Kidney glomerular epithelial cell (primary cell): Measurements from ENCODE around the gene CEP70.
"Not testable (repeated sequence)": the region's sequence is repeated elsewhere in the genome, so short reads cannot be mapped to it uniquely, and the experiment has no call there.

ENCODE experiments used
- DNase-seq: peaks from one replicate; lab custom pipeline; 2025; lab: John Stamatoyannopoulos, UW

The CEP70 gene

DNA sequence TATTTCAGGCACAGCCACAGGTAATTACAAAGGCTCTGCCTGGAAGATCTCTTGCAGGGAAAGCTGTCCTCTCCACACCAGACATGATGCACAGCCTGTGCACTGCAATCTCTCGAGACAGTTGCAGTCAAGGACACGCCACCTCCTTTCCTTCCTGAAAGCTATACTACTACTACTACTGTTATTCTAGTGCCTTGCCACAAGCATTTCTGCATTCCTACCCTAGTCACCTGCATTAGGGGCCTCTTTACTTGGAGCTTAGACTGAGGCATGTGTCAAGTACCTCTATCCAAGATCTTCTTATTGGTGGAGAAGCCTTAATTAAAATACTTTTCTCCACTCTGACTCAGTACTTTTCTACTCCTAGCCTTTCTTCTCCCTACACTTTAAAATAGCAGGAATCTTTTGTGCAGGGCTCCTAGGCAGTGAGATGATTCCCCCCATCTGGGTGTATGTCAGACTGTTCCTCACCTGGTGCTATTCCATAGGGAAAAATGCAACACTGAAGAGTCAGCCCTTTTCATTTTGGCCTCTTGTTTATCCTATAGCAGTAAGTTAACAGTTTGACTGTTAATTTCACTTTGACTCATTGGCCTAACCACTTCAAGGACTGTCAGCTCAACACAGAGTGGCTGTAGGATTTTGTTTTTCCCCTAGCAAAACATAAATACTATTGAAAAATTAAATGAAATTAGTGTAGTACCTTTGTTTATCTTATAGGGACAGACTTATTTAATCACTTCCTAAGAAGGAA is 80.8 kb downstream of the CEP70 start:
- no peak for DNase-seq

GRCh38 chr3:138511945-138512344 is 82.1 kb downstream of the CEP70 start:
- DNase-seq, result no peak

- DNase-seq, result no peak
Measured at GRCh38 chr3:138509586-138509985, 84.5 kb downstream of the CEP70 start.

DNA sequence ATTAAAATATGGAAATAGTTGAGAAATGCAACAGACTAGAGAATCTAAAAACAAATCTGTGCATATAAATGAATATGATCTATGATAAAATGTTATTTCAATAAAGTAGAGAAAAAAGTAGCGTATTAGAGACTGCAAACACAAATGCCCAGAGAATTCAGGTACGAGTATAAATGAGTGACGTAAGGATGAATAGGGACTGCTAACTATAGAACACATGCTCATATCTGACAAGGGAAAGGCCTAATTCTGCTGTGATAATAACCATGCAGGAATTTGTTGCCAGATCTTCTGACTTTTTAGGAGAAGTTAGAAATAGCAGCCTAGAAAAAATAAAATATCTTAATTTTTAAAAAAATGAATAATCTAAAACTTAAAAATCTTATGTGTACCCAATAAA is 86.5 kb downstream of the CEP70 start:
- DNase-seq, result no peak

- no peak for DNase-seq
Measured at GRCh38 chr3:138498991-138499390, 95.1 kb downstream of the CEP70 start.

DNA sequence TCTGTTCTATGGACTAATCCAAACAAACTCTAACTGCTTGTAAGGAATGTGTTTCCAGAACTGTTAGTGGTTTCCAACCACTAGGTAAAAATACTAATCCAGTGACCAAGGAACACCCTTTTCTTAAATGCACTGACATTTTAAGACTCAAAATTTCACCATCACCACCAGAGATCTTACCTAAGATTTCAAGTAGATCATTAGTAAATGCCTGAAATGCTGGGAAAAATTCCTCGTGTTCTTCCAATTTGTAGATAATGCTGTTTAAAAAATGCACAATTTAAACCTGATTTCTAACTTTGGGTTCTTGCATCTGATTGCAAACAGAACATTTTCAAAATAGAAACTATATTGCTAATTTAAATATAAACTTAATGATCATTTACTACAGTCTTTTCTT is 96.2 kb downstream of the CEP70 start:
- DNase-seq, result no peak

DNA sequence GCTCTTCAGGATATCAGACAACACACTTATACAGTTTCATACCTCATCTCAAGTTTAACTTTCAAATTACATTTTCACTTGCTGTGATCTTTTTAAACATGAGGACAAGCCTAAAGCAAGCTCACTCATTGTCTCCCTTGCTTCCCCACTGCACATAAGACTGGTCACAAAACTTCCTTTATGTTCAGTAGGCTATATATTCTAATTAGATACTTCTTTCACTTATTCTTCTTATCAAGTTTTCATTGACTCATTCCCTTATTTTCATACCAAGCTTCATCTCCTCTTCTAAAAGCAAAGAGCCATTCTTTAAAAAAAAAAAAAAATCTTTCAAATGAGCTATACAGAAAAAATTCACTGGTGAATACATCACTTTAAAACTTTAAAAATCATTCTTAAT is 97.0 kb downstream of the CEP70 start:
- DNase-seq, result no peak

DNA sequence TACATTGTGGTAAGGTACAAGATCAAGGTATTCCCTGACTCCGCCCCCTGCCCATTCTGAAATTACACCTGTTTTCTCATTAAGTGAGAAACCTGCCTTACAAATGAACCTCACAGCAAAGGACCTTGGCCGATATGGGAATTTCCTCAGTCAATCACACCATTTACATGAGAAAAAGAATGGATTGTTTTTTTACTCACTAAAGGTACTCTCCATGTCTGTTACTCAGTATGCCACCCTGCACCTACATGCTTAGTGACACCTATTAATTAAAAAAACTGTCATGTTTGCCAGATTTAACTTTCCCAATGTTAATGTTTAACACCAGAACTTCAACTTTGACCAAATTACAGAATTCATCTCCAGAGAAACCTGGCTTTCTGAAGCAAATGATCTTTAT is 97.6 kb downstream of the CEP70 start:
- no peak for DNase-seq

DNA sequence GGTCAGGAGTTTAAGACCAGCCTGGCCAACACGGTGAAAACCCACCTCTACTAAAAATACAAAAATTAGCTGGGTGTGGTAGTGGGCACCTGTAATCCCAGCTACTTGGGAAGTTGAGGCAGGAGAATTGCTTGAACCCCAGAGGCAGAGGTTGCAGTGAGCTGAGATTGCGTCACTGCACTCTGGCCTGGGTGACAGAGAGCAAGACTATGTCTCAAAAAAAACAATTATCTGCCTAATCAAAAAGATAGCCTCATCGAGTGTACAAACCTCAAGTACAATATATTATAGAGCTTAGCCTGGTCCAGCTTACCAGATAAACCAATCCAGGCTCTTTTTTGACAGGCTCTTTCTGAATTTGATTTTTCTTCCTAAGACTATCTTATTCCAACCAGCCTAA is 98.4 kb downstream of the CEP70 start:
- not testable (repeated sequence) for DNase-seq

DNA sequence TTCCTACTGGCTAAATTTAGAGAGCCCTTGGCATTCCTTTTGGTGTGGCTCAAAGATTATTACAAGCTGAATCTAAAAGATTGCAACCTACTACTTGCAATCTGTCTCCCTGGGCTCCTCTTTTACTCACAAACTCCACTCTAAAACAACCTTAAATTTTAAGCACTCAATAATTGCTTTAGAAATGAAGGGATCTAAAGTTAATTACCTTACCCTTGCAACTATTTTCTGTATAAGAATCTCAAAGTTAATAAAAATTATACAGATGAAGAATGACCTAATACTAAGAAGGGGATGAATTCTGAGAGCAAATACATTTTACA is 99.5 kb downstream of the CEP70 start:
- DNase-seq, result no peak

GRCh38 chr3:138493804-138494606 is 100.1 kb downstream of the CEP70 start:
- DNase-seq, result peak; percentile 27

- no peak for DNase-seq
Measured at GRCh38 chr3:138492980-138493675, 100.9 kb downstream of the CEP70 start.

- no peak for DNase-seq
Measured at GRCh38 chr3:138491971-138492370, 102.1 kb downstream of the CEP70 start.

DNA sequence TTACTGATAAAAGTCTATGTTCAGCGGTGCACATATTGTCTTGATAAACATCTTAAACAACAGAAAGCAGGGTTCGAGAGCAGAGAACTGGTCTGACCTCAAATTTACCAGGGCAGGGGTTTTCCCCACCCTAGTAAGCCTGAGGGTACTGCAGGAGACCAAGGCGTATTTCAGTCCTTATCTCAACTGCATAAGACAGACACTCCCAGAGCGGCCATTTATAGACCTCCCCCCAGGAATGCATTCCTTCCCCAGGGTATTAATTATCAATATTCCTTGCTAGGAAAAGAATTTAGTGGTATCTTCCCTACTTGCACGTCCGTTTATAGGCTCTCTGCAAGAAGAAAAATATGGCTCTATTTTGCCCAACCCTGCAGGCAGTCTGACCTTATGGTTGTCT is 107.5 kb downstream of the CEP70 start:
- DNase-seq, result not testable (repeated sequence)

DNA sequence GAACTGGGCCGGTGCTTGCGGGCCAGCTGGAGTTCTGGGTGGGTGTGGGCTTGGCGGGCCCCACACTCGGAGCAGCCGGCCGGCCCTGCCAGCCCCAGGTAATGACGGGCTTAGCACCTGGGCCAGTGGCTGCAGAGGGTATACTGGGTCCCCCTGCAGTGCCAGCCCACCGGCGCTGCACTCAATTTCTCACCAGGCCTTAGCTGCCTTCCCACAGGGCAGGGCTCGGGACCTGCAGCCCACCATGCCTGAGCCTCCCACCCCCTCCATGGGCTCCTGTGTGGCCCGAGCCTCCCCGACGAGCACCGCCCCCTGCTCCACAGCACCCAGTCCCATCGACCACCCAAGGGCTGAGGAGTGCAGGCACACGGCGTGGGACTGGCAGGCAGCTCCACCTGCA is 109.4 kb downstream of the CEP70 start:
- DNase-seq, result not testable (repeated sequence)

DNA sequence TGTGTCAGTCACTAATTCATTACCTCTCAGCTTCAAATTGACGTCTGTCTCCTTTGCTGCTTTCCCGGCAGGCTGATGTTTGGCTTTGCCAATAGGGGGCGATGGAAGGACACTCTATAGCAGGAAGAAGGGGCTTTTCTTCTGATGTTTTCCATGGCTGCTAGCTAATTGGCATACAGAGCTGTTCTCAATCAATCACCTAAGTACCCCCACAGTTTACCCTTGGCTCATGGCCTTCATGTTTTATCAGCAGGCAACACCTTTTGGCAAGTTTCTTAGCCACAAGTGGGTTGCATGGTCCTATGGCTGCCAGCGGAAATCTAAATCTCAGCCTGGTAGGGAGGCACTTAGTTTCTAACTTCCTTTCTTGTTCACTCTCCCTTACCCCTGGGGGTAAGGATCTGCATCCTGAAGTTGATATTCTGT is 114.6 kb downstream of the CEP70 start:
- peak; percentile 22 for DNase-seq

DNA sequence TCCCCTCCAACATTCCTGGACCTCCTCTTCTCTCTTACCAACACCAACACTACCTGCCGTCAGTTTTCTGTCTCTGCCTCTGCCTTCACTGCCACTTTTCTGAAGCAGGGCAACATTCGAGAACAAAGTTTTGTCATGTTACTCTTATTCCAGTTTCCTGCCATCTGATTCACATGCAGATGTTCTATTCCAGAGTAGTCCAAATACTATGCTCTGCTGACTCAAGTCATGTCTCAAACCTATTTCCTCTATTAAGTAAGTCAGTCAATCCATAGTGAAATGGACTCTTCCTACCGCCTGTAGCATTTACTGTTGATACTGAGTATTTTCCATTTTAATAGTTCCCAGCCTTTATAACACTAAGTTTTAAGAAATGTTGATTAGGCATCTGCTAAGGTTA is 116.3 kb downstream of the CEP70 start:
- DNase-seq, result no peak

DNA sequence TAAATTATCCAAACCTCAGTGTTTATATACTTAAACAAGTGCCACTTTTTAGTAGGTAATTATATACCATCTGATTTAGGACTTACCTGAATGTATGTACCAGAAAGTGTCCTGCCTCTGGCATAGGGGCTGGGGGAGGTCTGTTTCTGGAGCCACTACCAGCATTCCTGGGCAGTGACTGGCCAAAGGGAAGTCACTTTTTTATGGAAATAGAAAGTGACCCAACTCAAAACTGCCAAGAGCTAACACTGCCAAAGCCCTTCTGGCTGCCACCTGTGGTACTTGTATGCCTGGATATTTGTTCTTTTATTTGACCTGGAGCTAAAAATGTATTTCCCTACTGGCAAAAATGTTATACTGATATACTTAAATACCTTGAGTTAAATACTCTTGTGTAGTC is 116.9 kb downstream of the CEP70 start:
- DNase-seq, result no peak

DNA sequence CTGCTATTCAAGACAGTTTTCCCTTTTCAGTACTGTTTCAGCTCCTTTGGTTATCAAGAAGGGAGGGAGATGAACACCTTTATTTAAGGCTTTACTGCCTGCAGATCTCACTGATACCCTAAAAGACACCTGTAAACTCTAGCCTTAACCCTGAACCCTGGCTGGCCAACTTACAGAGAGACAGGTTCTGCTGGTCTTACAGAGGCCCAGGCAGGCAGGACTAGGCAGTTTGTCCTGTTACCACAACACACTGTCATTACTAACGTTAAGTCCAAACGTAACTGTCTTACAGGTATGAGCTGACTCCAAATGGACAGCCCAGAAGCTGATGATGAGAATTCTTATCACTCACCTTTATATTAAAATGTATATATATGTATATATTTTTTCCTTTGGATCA is 117.5 kb downstream of the CEP70 start:
- no peak for DNase-seq

- no peak for DNase-seq
Measured at GRCh38 chr3:138474163-138474562, 119.9 kb downstream of the CEP70 start.

DNA sequence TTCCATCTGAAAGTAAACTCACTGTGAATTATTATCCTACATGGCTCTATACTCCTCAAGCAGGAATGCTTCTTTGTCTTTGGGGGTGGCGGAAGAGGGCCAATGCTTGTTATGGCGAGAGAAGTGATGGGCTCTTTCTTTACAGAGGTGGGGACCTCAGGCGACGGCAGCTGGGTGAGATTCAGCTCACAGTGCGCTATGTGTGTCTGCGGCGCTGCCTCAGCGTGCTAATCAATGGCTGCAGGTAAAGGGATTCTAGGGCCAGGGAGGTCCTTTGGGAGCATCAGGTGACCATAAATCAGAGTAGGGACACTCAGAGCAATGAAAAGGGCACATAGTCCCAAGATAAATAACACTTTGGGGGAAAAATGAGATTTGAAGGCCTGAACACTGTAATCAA is 120.7 kb downstream of the CEP70 start:
- DNase-seq, result no peak

DNA sequence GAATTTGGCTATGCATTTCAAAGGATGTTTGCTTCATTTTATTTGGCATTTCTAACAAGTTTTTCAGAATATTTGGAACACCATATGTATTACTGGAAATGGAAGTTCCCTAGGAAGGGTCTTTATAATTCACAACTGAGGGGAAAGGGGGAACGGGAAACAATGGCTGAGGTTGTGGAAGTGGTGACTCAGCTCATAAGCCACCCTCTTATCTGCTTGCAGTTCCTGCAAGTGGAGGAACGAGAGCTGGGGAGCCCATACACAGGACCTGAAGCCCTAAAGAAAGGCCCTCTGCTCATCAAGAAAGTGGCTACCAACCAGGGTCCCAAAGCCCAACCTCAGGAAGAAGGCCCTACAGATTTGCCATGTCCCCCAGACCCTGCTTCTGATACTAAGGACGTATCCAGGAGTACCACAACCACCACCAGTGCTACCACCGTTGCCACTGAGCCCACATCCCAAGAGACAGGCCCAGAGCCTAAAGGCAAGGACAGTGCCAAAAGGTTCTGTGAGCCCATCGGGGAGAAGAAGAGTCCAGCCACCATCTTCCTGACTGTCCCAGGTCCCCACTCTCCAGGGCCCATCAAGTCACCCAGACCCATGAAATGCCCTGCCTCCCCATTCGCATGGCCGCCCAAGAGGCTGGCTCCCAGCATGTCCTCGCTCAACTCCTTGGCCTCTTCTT is 121.8 kb downstream of the CEP70 start:
- DNase-seq, result no peak
